Ascending aorta (tissue), 2 donors: Measurements from ENCODE around the gene CALM3. TPM values are rescaled to one million over a fixed set of nuclear protein-coding genes. Genes with fewer than 3 reads are reported as not detected.

Source experiments
- DNase-seq, 2 donors: peaks; one replicate each; pipeline ENCODE4 v3.0.0-alpha.2; 2019; ENCODE audit warnings: low spot score in 2 of 2
- H3K27ac ChIP-seq, 2 donors: fragments of 200-600 bp; sonication (generic); one replicate each; pipeline ENCODE4 v1.5.1; 2016 to 2017; ENCODE audit warnings: mild to moderate bottlenecking in 1 of 2
- H3K27me3 ChIP-seq: fragments of 200-600 bp; sonication (generic); one replicate; pipeline ENCODE4 v1.5.1; 2017
- H3K36me3 ChIP-seq, 2 donors: fragments of 200-600 bp; sonication (generic); one replicate each; pipeline ENCODE4 v1.5.1; 2016
- H3K4me1 ChIP-seq, 2 donors: fragments of 200-600 bp; sonication (generic); one replicate each; pipeline ENCODE4 v1.5.1; 2016 to 2017; ENCODE audit warnings: mild to moderate bottlenecking in 1 of 2
- H3K4me3 ChIP-seq, 2 donors: fragments of 200-600 bp; sonication (generic); one replicate each; pipeline ENCODE4 v1.5.1; 2016 to 2017; ENCODE audit warnings: mild to moderate bottlenecking in 1 of 2
- H3K9me3 ChIP-seq, 2 donors: fragments of 200-600 bp; sonication (generic); one replicate each; pipeline ENCODE4 v1.5.1; 2016
- CTCF ChIP-seq, 3 experiments: fragments of 200-600 bp in 2 of 3; fragments of 450-650 bp in 1 of 3; sonication (generic) in 2 of 3; IDR thresholded peaks; one replicate each; pipeline ENCODE4 v1.5.1; 2016 to 2019; ENCODE audit warnings: antibody characterized with exemption in 3 of 3, mild to moderate bottlenecking in 1 of 3, moderate library complexity in 1 of 3
- intact Hi-C: fragments of 100-400 bp; cut with DNase I; formaldehyde crosslinking; loops from one replicate; pipeline ENCODE4 v1.15.1; 2023
- total RNA-seq: library from RNA; depleted of rRNA; stranded (reverse); fragments of >200 nt; gene quantifications from one replicate; pipeline ENCODE4 v1.1.0, GENCODE V29; 2016

Gene CALM3
- total RNA-seq, 1 donor from 2014 or later = 159 TPM

GRCh38 chr19:46629546-46630025 lies 28.5 kb downstream of the CALM3 start:
- intact Hi-C loops = loop anchor here (10.0 kb wide), 1 partner anchor 615 kb away; no protein-coding TSS in a partner anchor
- Histone ChIP-seq H3K4me3 (no peak overlapping the region), H3K9me3 (no peaks in the 10 kb centered on the region), H3K36me3 (no peaks in the 10 kb centered on the region), H3K4me1 (peaks cover 19 to 37% of the 10 kb centered on the region in 2 donors), H3K27ac (peak overlapping the region; percentile 80 to 81), H3K27me3 (no peaks in the 10 kb centered on the region)
- TF ChIP-seq CTCF (IDR thresholded peaks at IDR 0.05) = no peak
- peak in 1 of 2 donors; percentile 83 for DNase-seq

DNA sequence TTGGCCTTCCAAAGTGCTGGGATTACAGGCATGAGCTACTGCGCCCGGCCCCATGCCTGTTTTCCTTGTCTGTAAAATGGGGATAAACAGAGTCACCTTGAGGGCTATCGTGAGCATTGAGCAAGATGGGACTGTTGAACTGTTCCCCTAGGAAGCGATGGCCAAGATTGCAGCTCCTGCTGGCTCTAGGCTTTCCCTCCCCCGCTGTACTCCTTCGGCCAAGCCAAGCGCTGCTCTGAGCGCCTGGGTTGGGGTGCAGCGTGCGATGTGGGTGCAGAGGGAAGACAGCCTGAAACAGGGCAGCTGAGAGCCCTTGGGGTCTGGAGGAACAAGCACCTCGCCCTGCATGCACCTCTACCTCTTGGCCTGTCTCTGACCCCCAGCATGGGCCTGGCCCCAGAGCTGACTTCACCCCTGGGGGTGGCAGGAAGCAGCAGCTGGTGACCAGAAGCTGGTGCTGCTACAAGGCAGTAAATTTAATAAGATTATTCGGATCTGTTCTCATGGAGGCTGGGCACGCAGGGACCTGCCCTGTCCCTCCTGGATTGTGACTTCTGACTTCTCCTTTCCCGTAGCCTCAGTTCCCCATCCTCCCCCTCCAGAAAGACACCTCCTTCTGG lies 29.6 kb downstream of the CALM3 start:
- Histone ChIP-seq H3K27me3 (no peaks in the 10 kb centered on the region), H3K4me3 (no peak overlapping the region), H3K36me3 (no peaks in the 10 kb centered on the region), H3K4me1 (peaks cover 21 to 38% of the 10 kb centered on the region in 2 donors), H3K27ac (peak overlapping the region; percentile 54 to 81), H3K9me3 (no peaks in the 10 kb centered on the region)
- DNase-seq = no peak
- no peak for TF ChIP-seq CTCF (IDR thresholded peaks at IDR 0.05)
- intact Hi-C loops = no loop called here

GRCh38 chr19:46631481-46631880 lies 30.4 kb downstream of the CALM3 start:
- Histone ChIP-seq H3K4me1 (peaks cover 13 to 31% of the 10 kb centered on the region in 2 donors), H3K27me3 (no peaks in the 10 kb centered on the region), H3K27ac (peak overlapping the region; percentile 54 to 81), H3K9me3 (no peaks in the 10 kb centered on the region), H3K36me3 (no peaks in the 10 kb centered on the region), H3K4me3 (no peak overlapping the region)
- DNase-seq = no peak
- intact Hi-C loops = no loop called here
- no peak for TF ChIP-seq CTCF (IDR thresholded peaks at IDR 0.05)

DNA sequence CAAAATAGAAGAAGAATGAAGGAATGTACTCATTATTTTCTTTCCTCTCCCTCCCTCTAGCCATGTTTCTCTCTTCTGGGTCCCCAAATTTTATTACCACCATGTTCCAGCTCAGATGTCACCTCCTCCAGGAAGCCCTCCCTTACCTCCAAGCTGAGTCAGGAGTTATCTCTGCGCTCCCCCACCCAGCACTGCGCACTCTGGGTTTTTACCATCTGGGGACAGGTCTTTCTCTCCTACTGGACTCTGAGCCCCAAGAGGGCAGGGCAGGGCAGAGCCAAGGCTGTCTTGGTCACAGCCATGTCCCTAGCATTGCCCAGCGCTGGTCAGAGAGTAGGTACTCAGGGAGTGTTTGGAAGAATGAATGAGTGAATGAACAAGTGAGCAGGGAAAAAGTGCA lies 32.0 kb downstream of the CALM3 start:
- H3K4me3 ChIP-seq = no peak overlapping the region
- H3K27ac ChIP-seq = peak overlapping the region; percentile 19 to 63
- intact Hi-C loops = no loop called here
- no peak for DNase-seq
- TF ChIP-seq CTCF (IDR thresholded peaks at IDR 0.05) = no peak
- no peaks in the 10 kb centered on the region for H3K36me3 ChIP-seq
- H3K9me3 ChIP-seq = no peaks in the 10 kb centered on the region
- no peaks in the 10 kb centered on the region for H3K27me3 ChIP-seq
- peaks cover 13 to 22% of the 10 kb centered on the region in 2 donors for H3K4me1 ChIP-seq

DNA sequence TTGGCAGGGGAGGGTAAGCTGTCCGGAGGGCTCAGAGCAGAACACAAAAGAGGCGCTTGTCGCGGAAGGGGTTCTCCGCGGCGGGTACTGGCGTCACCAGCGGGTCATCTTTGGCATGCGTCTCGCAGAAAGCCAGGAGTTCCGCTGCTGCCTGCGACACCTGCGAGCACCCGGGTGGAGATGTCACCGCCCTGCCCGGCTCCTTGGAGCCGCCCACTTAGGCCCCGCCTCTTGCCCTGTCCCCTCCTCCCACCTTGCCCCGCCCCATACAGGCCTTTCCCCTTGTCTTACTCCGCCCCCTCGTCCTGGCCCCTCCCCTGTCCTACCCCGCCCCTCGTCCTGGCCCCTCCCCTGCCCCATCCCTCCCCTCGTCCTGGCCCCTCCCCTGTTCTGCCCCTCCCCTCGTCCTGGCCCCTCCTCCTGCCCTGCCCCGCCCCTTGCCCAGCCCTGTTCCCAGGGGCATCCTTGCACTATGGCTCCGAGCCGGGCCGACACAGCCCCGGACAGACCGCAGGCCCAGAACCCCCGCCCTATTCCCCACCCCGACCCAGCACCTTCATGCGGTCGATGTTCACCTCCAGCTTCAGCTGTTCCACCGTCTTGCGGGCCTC lies 33.0 kb downstream of the CALM3 start:
- H3K27me3 ChIP-seq = no peaks in the 10 kb centered on the region
- no peak for TF ChIP-seq CTCF (IDR thresholded peaks at IDR 0.05)
- peak overlapping the region; percentile 39 to 65 for H3K4me3 ChIP-seq
- peaks cover 13 to 21% of the 10 kb centered on the region in 2 donors for H3K4me1 ChIP-seq
- H3K36me3 ChIP-seq = no peaks in the 10 kb centered on the region
- intact Hi-C loops = no loop called here
- DNase-seq = peak; percentile 49 to 91
- H3K9me3 ChIP-seq = no peaks in the 10 kb centered on the region
- H3K27ac ChIP-seq = peak overlapping the region; percentile 19 to 63
